Neuronal stem cell (in vitro differentiated cells): ENCODE data around the gene SWAP70.

Experiments
- DNase-seq: peaks from one replicate; pipeline ENCODE4 v3.0.0-alpha.2; 2013; ENCODE audit warnings: low spot score
- H2AFZ ChIP-seq: one replicate; pipeline ENCODE4 v1.6.1; 2013; ENCODE audit warnings: mild to moderate bottlenecking, low read length, inconsistent platforms
- H2AK5ac ChIP-seq: 2 replicates; pipeline ENCODE4 v1.6.1; 2013; ENCODE audit warnings: low read depth, mild to moderate bottlenecking, inconsistent platforms, low read length, moderate library complexity, mixed read lengths
- H2BK120ac ChIP-seq: 2 replicates; pipeline ENCODE4 v1.6.1; 2013; ENCODE audit warnings: low read depth, mild to moderate bottlenecking, inconsistent platforms, low read length, moderate library complexity, mixed read lengths
- H2BK12ac ChIP-seq: one replicate; pipeline ENCODE4 v1.6.1; 2013; ENCODE audit warnings: low read length, inconsistent platforms
- H2BK15ac ChIP-seq: 2 replicates; pipeline ENCODE4 v1.6.1; 2013; ENCODE audit warnings: mild to moderate bottlenecking, low read length, inconsistent platforms, mixed read lengths
- H2BK5ac ChIP-seq: one replicate; pipeline ENCODE4 v1.6.1; 2013; ENCODE audit warnings: inconsistent platforms, mild to moderate bottlenecking, low read length, moderate library complexity
- H3K14ac ChIP-seq: one replicate; pipeline ENCODE4 v1.6.1; 2013; ENCODE audit warnings: low read length, inconsistent platforms
- H3K18ac ChIP-seq: 2 replicates; pipeline ENCODE4 v1.6.1; 2013; ENCODE audit warnings: low read length, inconsistent platforms
- H3K23ac ChIP-seq: 2 replicates; pipeline ENCODE4 v1.6.1; 2013; ENCODE audit warnings: low read depth, mild to moderate bottlenecking, mixed read lengths, low read length, inconsistent platforms; ENCODE audit not compliant: poor library complexity
- H3K27ac ChIP-seq: replicated peaks from 3 replicates; pipeline ENCODE4 v1.5.1; 2013; ENCODE audit warnings: low read length, inconsistent platforms
- H3K27me3 ChIP-seq, 3 experiments: 2 replicates each; pipeline ENCODE4 v1.6.1; 2013; ENCODE audit warnings: low read length in 3 of 3, mild to moderate bottlenecking in 2 of 3, inconsistent platforms in 1 of 3, low read depth in 1 of 3, mixed read lengths in 1 of 3, moderate library complexity in 1 of 3; ENCODE audit not compliant: control insufficient read depth in 3 of 3, insufficient read depth in 3 of 3
- H3K36me3 ChIP-seq, 2 donors: replicated peaks in 1 of 2; 2 replicates each; pipeline ENCODE4 v1.6.1; 2013; ENCODE audit warnings: low read length in 2 of 2; ENCODE audit not compliant: control insufficient read depth in 2 of 2, insufficient read depth in 2 of 2
- H3K4ac ChIP-seq: 2 replicates; pipeline ENCODE4 v1.6.1; 2013; ENCODE audit warnings: inconsistent platforms, mild to moderate bottlenecking, low read length, moderate library complexity
- H3K4me1 ChIP-seq, 2 donors: 1 replicate in 1 of 2; 2 replicates in 1 of 2; pipeline ENCODE4 v1.6.1; 2013; ENCODE audit warnings: low read length in 2 of 2, low read depth in 1 of 2; ENCODE audit not compliant: control insufficient read depth in 2 of 2, insufficient read depth in 1 of 2
- H3K4me2 ChIP-seq: one replicate; pipeline ENCODE4 v1.6.1; 2013; ENCODE audit warnings: mild to moderate bottlenecking, low read length, inconsistent platforms; ENCODE audit not compliant: insufficient read depth, poor library complexity, severe bottlenecking
- H3K4me3 ChIP-seq, 2 donors: 2 replicates each; pipeline ENCODE4 v1.5.1; 2013; ENCODE audit warnings: low read length in 2 of 2, mild to moderate bottlenecking in 2 of 2, inconsistent platforms in 1 of 2, moderate library complexity in 1 of 2
- H3K79me1 ChIP-seq: one replicate; pipeline ENCODE4 v1.6.1; 2013; ENCODE audit warnings: low read depth, mild to moderate bottlenecking, inconsistent platforms, low read length, moderate library complexity
- H3K9ac ChIP-seq: one replicate; pipeline ENCODE4 v1.6.1; 2013; ENCODE audit warnings: mild to moderate bottlenecking, low read depth, low read length, inconsistent platforms; ENCODE audit not compliant: poor library complexity
- H3K9me3 ChIP-seq, 2 donors: replicated peaks in 1 of 2; 2 replicates each; pipeline versions ENCODE3 to v1.6.1; 2013; ENCODE audit warnings: low read length in 2 of 2, mild to moderate bottlenecking in 2 of 2, inconsistent platforms in 1 of 2, low read depth in 1 of 2, mixed read lengths in 1 of 2, moderate library complexity in 1 of 2; ENCODE audit not compliant: control insufficient read depth in 2 of 2, insufficient read depth in 1 of 2
- H4K8ac ChIP-seq: one replicate; pipeline ENCODE4 v1.6.1; 2013; ENCODE audit warnings: low read depth, mild to moderate bottlenecking, inconsistent platforms, low read length, moderate library complexity
- H4K91ac ChIP-seq: one replicate; pipeline ENCODE4 v1.6.1; 2013; ENCODE audit warnings: low read length, low read depth, mild to moderate bottlenecking, inconsistent platforms; ENCODE audit not compliant: poor library complexity
- WGBS, 2 donors: extraction: QIAGEN DNeasy Blood & Tissue Kit; methylation state at CpG; one replicate each; pipeline ENCODE4 v1.1.7; 2013; ENCODE audit warnings: missing lambda C conversion rate in 2 of 2, mixed read lengths in 1 of 2; ENCODE audit not compliant: insufficient read length in 2 of 2, insufficient replicate concordance in 1 of 2; ENCODE audit errors: extremely low coverage in 2 of 2; 5-methylcytosine and 5-hydroxymethylcytosine counted together

SWAP70 gene

DNA sequence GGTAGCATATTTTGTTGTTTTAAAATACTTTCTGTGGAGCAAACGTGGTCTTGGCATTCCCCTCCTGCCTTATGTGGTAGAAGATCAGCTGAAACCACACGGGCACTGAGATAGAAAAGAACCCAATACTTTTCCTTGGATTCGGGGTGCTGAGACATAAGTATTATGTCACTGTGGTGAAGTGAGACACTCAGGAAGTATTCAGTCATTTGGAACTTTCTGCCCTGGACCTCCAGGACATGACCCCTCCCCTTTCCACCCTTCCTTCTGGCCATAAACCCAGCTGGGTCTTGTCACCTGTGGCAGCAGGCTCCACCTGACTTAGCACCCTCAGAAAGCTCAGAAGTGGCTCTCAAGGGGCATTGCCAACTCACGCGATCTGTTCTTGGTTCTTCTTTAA lies 123.4 kb downstream of the SWAP70 start:
- no peak overlapping the region for H3K9ac ChIP-seq
- H3K4ac ChIP-seq = no peak overlapping the region
- no peak overlapping the region for H3K27ac ChIP-seq
- H2AFZ ChIP-seq = no peak overlapping the region
- no peaks in the 10 kb centered on the region for H3K79me1 ChIP-seq
- peaks cover 17 to 73% of the 10 kb centered on the region in 2 donors for H3K36me3 ChIP-seq
- H3K4me2 ChIP-seq = no peak overlapping the region
- no peak overlapping the region for H3K18ac ChIP-seq
- no peak overlapping the region for H3K23ac ChIP-seq
- WGBS, 2 donors = no CpG with 5 or more reads among the region's 5 CpGs
- DNase-seq = no peak
- H3K9me3 ChIP-seq = no peaks in the 10 kb centered on the region
- no peak overlapping the region for H3K14ac ChIP-seq
- no peak overlapping the region for H2BK15ac ChIP-seq
- no peak overlapping the region for H3K4me3 ChIP-seq
- no peak overlapping the region for H4K8ac ChIP-seq
- H2BK5ac ChIP-seq = no peak overlapping the region
- H2BK120ac ChIP-seq = no peak overlapping the region
- no peak overlapping the region for H4K91ac ChIP-seq
- H3K27me3 ChIP-seq = no peaks in the 10 kb centered on the region
- no peak overlapping the region for H2BK12ac ChIP-seq
- no peaks in the 10 kb centered on the region for H3K4me1 ChIP-seq
- H2AK5ac ChIP-seq = no peak overlapping the region

DNA sequence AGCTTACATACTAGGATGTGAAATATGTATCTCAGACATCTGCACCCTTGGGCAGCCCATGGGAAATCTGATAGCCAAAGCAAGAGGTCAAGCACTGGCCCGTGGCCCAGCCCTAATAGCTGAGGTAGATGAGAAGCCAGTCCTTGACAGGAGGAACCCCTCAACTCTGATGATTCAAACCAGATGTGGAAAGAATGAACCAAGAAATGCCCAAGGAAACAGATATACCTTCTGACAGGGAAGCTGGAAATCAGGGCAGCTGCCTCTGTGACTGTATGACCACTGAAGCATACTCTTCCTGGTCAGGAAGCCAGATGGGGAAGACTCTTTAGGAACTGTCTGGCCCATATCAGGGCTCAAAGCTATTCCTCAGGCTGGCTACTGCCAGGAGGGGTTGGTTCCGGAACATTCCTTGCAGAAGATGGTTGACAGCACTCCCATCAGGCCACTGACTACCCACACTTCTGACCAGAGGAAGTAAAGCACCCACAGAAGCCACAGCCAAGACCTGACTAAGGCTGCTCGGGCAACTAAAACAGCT lies 124.2 kb downstream of the SWAP70 start:
- H3K27ac ChIP-seq = no peak overlapping the region
- H3K27me3 ChIP-seq = no peaks in the 10 kb centered on the region
- H3K4me3 ChIP-seq = no peak overlapping the region

DNA sequence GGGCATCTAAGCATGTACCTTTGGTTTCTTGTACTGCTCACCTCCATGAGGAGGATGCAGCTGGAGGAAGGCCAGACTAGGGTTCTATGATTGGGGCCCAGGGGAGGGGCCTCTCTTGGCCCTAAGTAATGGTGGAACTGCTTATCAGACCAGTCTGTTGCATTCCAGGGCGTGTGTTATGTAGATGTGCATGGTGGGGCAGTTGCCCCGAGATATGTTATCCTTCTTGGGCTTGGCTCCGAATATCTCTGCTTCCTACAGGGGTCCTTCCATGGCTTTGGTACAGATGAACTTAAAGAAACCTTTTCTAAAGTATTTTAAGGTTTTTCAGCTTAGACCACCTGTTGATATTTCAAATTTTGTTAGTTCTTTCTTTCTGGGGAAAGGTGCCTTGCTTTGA lies 126.0 kb downstream of the SWAP70 start:
- Histone ChIP-seq H4K91ac (no peak overlapping the region), H2BK15ac (no peak overlapping the region), H3K14ac (no peak overlapping the region), H4K8ac (no peak overlapping the region), H3K36me3 (peaks cover 16 to 58% of the 10 kb centered on the region in 2 donors), H3K18ac (no peak overlapping the region), H3K27me3 (no peaks in the 10 kb centered on the region), H3K4me1 (no peaks in the 10 kb centered on the region), H3K9me3 (no peaks in the 10 kb centered on the region), H2BK5ac (no peak overlapping the region), H3K4me2 (no peak overlapping the region), H2BK120ac (no peak overlapping the region), H3K27ac (no peak overlapping the region), H2AK5ac (no peak overlapping the region), H3K79me1 (no peaks in the 10 kb centered on the region), H2AFZ (no peak overlapping the region), H2BK12ac (no peak overlapping the region), H3K4me3 (no peak overlapping the region), H3K23ac (no peak overlapping the region), H3K4ac (no peak overlapping the region), H3K9ac (no peak overlapping the region)
- WGBS, 2 donors = no CpG with 5 or more reads among the region's 3 CpGs
- DNase-seq = no peak

More for the DNA sequence above, 124.2 kb downstream of the SWAP70 start:
- DNase-seq = no peak
- no CpG with 5 or more reads among the region's 3 CpGs for whole genome bisulfite sequencing, 2 donors
- Histone ChIP-seq H2BK5ac (no peak overlapping the region), H2AFZ (no peak overlapping the region), H3K4me2 (no peak overlapping the region), H3K4ac (no peak overlapping the region), H4K8ac (no peak overlapping the region), H2BK12ac (no peak overlapping the region), H3K36me3 (peaks cover 19 to 77% of the 10 kb centered on the region in 2 donors), H2BK120ac (no peak overlapping the region), H3K4me1 (no peaks in the 10 kb centered on the region), H2AK5ac (no peak overlapping the region), H2BK15ac (no peak overlapping the region), H3K79me1 (no peaks in the 10 kb centered on the region), H3K9ac (no peak overlapping the region), H3K18ac (no peak overlapping the region), H3K14ac (no peak overlapping the region), H3K9me3 (no peaks in the 10 kb centered on the region), H4K91ac (no peak overlapping the region), H3K23ac (no peak overlapping the region)

DNA sequence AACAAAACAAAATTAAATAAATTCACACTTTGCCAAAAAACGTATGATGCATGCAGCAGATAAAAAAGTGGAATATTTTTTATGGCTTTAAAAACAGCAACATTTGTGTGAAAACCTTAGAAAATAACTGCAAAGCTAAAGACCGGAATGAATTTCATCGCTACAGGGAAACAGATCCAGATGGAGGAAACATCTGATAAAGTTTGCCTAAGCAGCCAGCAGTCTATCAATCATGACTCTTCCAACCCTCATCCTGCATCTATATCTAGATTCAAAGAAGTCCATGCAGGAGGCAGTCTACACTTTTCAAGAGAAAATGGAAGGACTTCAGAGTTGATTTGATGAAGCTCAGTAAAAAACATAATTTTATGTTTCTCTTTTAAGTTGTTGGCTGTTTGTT lies 126.8 kb downstream of the SWAP70 start:
- no peak overlapping the region for H3K23ac ChIP-seq

More for the DNA sequence above, 126.8 kb downstream of the SWAP70 start:
- no peak overlapping the region for H4K91ac ChIP-seq
- H2BK12ac ChIP-seq = no peak overlapping the region
- no peak overlapping the region for H2BK5ac ChIP-seq
- H3K4me1 ChIP-seq = no peaks in the 10 kb centered on the region
- no peak overlapping the region for H2BK15ac ChIP-seq
- no peaks in the 10 kb centered on the region for H3K27me3 ChIP-seq
- WGBS, 2 donors = no CpG with 5 or more reads among the region's 3 CpGs
- H4K8ac ChIP-seq = no peak overlapping the region
- H2BK120ac ChIP-seq = no peak overlapping the region
- no peak overlapping the region for H3K9ac ChIP-seq
- no peak overlapping the region for H3K14ac ChIP-seq
- no peak overlapping the region for H3K27ac ChIP-seq
- H3K18ac ChIP-seq = no peak overlapping the region
- H3K4me3 ChIP-seq = no peak overlapping the region
- peaks cover 16 to 53% of the 10 kb centered on the region in 2 donors for H3K36me3 ChIP-seq
- H2AK5ac ChIP-seq = no peak overlapping the region
- H3K9me3 ChIP-seq = no peaks in the 10 kb centered on the region
- H3K4ac ChIP-seq = no peak overlapping the region
- H2AFZ ChIP-seq = no peak overlapping the region
- H3K79me1 ChIP-seq = no peaks in the 10 kb centered on the region
- no peak overlapping the region for H3K4me2 ChIP-seq
- no peak for DNase-seq
